Activated naive CD8-positive, alpha-beta T cell (primary cell): ENCODE data around the gene DDC.
"Not testable (repeated sequence)": the region's sequence is repeated elsewhere in the genome, so short reads cannot be mapped to it uniquely, and the experiment has no call there.

Experiments
- H3K27ac Mint-ChIP-seq: one replicate; pipeline ENCODE4 v1.8.0; 2021; ENCODE audit warnings: mixed read lengths
- H3K27me3 Mint-ChIP-seq: one replicate; pipeline ENCODE4 v1.8.0; 2021; ENCODE audit warnings: mixed read lengths
- H3K36me3 Mint-ChIP-seq: one replicate; pipeline ENCODE4 v1.8.0; 2021; ENCODE audit warnings: mixed read lengths
- H3K4me1 Mint-ChIP-seq: one replicate; pipeline ENCODE4 v1.8.0; 2021; ENCODE audit warnings: low read depth, mixed read lengths
- H3K4me3 Mint-ChIP-seq: one replicate; pipeline ENCODE4 v1.8.0; 2021; ENCODE audit warnings: mild to moderate bottlenecking, mixed read lengths
- H3K9me3 Mint-ChIP-seq: one replicate; pipeline ENCODE4 v1.8.0; 2021; ENCODE audit warnings: low read depth, mixed read lengths

DDC gene

DNA sequence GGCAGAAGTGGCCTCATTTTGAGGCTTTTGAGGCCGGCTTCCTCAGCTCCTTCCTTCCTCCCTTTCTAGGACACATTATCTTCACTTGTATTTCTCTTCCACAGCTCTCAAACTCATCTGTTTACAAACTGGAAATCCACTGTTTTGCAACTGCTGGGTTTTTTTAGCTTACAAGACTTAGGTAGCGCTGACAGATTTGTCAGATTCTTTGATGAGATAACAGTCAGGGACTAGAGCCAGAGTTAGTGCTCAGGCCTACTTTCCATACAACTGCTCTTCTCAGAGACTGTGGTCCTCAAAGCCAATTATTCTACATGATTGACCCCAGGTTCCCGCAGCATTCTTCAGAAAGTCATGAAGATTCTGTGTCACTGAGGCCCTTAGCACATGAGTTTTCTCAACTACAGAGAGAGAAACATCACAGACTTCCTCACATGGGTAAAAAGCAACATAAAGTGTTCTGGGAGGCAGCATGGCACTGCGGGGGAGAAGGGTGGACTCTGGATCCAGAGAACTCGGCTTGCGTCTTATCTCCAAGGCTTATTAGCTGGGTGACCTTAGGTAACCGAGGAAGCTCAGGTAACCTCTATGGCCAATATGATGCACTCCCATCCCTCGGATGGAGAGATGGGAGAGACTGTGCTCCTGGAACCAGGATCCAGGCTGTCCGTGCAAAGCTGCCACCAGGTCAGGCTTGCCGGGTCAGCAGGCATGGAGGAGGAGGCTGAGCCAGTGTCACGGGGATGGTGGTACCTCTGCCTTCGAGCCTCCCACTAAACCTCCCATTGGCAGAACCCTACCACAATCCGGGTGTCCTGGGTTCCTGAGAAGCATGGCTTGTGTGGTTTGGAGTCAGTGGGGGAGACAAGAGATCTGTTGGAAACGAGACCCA lies 10.5 kb downstream of the DDC start:
- Mint-ChIP-seq H3K36me3 (no peaks in the 10 kb centered on the region), H3K4me3 (no peak overlapping the region), H3K4me1 (no peaks in the 10 kb centered on the region), H3K27me3 (peaks cover 11% of the 10 kb centered on the region), H3K27ac (no peak overlapping the region), H3K9me3 (no peaks in the 10 kb centered on the region)

GRCh38 chr7:50553973-50554372 lies 11.2 kb downstream of the DDC start:
- Mint-ChIP-seq H3K36me3 (no peaks in the 10 kb centered on the region), H3K4me3 (no peak overlapping the region), H3K27ac (no peak overlapping the region), H3K9me3 (no peaks in the 10 kb centered on the region), H3K27me3 (peaks cover 8% of the 10 kb centered on the region), H3K4me1 (no peaks in the 10 kb centered on the region)

GRCh38 chr7:50552921-50553320 lies 12.3 kb downstream of the DDC start:
- Mint-ChIP-seq H3K9me3 (no peaks in the 10 kb centered on the region), H3K27ac (no peak overlapping the region), H3K36me3 (no peaks in the 10 kb centered on the region), H3K27me3 (peaks cover 5% of the 10 kb centered on the region), H3K4me1 (no peaks in the 10 kb centered on the region), H3K4me3 (no peak overlapping the region)

- H3K36me3 Mint-ChIP-seq, result no peaks in the 10 kb centered on the region
- H3K27ac Mint-ChIP-seq, result no peak overlapping the region
- H3K4me3 Mint-ChIP-seq, result no peak overlapping the region
- H3K4me1 Mint-ChIP-seq, result no peaks in the 10 kb centered on the region
- H3K27me3 Mint-ChIP-seq, result peaks cover 3% of the 10 kb centered on the region
- no peaks in the 10 kb centered on the region for H3K9me3 Mint-ChIP-seq
Measured at GRCh38 chr7:50552139-50552538, 13.1 kb downstream of the DDC start.

GRCh38 chr7:50545613-50546012 lies 19.6 kb downstream of the DDC start:
- not testable (repeated sequence) for H3K27me3 Mint-ChIP-seq, H3K4me3 Mint-ChIP-seq, H3K4me1 Mint-ChIP-seq, H3K27ac Mint-ChIP-seq, H3K9me3 Mint-ChIP-seq, H3K36me3 Mint-ChIP-seq

GRCh38 chr7:50544992-50545391 lies 20.2 kb downstream of the DDC start:
- Mint-ChIP-seq H3K36me3 (no peaks in the 10 kb centered on the region), H3K4me3 (no peak overlapping the region), H3K27ac (no peak overlapping the region), H3K27me3 (no peaks in the 10 kb centered on the region), H3K4me1 (no peaks in the 10 kb centered on the region), H3K9me3 (no peaks in the 10 kb centered on the region)

- Mint-ChIP-seq H3K4me1 (no peaks in the 10 kb centered on the region), H3K36me3 (no peaks in the 10 kb centered on the region), H3K9me3 (no peaks in the 10 kb centered on the region), H3K4me3 (no peak overlapping the region), H3K27ac (no peak overlapping the region), H3K27me3 (no peaks in the 10 kb centered on the region)
Measured at GRCh38 chr7:50543776-50544442, 21.3 kb downstream of the DDC start.

DNA sequence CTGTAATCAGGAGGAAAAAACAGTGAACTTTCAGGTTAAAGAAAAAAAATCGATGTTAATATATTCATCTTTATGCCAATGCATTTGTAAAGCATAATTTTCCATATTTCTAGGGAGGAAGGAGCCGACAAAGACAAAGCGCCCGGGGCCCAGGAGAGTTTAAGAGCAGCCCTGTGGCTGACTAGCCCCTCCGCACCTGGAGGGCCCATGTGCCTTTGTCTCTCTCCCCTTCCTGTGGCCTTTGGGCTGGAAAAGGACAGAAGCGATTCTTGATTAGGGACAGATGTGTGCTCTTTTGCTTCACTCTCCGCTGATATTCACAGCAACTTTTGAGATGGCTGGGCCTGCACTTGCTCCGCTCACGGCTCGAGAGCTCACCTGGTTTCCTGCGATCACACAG lies 23.1 kb downstream of the DDC start:
- H3K4me1 Mint-ChIP-seq, result no peaks in the 10 kb centered on the region
- no peak overlapping the region for H3K4me3 Mint-ChIP-seq
- no peak overlapping the region for H3K27ac Mint-ChIP-seq
- no peaks in the 10 kb centered on the region for H3K27me3 Mint-ChIP-seq
- no peaks in the 10 kb centered on the region for H3K9me3 Mint-ChIP-seq
- no peaks in the 10 kb centered on the region for H3K36me3 Mint-ChIP-seq

DNA sequence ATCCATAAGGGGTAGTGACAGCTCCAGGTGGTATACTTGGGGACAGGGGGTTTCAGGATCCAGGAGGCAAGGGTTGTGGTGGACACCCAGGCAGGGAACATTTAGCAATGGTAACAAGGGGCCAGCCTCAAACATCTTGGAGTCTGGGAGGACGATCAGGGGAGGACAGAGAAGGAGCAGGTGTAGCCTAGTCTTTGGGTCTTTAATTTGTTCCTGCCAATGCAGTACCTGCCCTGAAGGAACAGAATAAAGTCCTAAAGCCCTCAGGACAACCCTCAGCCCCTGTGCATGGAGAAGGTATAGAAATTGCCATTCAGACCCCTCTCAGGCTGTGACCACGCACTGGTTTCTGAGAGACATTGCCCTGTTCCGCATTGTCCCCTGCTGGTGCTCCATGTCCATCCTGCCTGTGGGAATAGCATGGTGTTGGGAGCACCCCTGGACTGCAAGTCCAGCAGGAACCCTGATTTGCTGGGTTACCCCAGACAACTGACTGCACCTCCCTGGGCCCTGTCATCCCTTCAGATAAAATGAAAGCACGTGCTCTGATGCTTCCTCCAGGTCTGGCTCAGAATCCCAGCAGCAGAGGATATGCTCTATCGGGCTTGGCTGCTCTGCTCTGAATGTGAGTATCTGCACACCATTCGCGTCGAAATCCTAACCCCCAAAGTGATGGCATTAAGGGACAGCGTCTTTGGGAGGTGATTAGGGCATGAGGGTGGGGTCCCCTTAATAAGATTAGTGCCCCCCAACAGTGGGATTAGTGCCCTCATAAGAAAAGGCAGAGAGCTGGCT lies 24.2 kb downstream of the DDC start:
- Mint-ChIP-seq H3K4me1 (no peaks in the 10 kb centered on the region), H3K4me3 (no peak overlapping the region), H3K27me3 (no peaks in the 10 kb centered on the region), H3K36me3 (no peaks in the 10 kb centered on the region), H3K9me3 (no peaks in the 10 kb centered on the region), H3K27ac (no peak overlapping the region)

- Mint-ChIP-seq H3K27ac (no peak overlapping the region), H3K9me3 (no peaks in the 10 kb centered on the region), H3K4me1 (no peaks in the 10 kb centered on the region), H3K27me3 (no peaks in the 10 kb centered on the region), H3K36me3 (no peaks in the 10 kb centered on the region), H3K4me3 (no peak overlapping the region)
Measured at GRCh38 chr7:50539725-50540124, 25.5 kb downstream of the DDC start.

- H3K4me1 Mint-ChIP-seq, result no peaks in the 10 kb centered on the region
- H3K36me3 Mint-ChIP-seq, result no peaks in the 10 kb centered on the region
- no peak overlapping the region for H3K27ac Mint-ChIP-seq
- no peaks in the 10 kb centered on the region for H3K27me3 Mint-ChIP-seq
- H3K9me3 Mint-ChIP-seq, result no peaks in the 10 kb centered on the region
- no peak overlapping the region for H3K4me3 Mint-ChIP-seq
Measured at GRCh38 chr7:50538478-50538877, 26.7 kb downstream of the DDC start.

DNA sequence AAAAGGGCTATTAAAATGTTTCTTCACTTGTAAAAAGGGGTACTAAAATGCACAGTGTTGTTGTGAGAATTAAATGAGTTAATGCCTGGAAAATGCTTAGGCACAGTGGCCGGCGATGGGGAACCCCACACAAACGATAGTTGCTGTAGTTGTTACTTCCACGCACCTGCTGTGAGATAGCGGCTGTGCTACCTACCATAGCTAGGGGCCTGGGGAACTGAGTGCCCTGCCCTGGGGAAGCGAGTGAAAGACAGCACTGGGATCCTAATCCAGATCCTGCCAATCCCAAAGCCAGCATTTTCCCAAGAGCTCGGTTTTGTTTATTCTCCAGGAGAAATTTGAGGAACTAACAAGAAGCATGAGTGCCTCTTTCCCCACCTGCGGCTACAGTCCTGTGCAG lies 27.8 kb downstream of the DDC start:
- Mint-ChIP-seq H3K9me3 (no peaks in the 10 kb centered on the region), H3K27me3 (no peaks in the 10 kb centered on the region), H3K4me1 (no peaks in the 10 kb centered on the region), H3K27ac (no peak overlapping the region), H3K36me3 (no peaks in the 10 kb centered on the region), H3K4me3 (no peak overlapping the region)

DNA sequence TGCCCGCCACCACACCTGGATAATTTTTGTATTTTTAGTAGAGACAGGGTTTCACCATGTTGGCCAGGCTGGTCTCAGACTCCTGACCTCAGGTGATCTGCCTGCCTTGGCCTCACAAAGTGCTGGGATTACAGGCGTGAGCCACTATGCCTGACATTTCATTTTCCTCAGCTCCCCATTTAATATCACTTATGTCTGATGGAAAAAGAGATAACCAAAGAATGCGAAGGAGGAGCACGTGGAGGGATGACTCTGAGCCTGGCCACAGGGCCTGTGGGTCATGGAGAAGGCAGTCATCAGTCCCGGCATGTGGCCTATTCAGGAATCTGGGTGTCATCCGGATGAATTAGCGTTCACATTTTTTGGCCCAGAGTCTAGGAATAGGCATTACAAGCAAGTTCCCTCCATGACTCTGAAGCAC lies 29.9 kb downstream of the DDC start:
- not testable (repeated sequence) for H3K27ac Mint-ChIP-seq, H3K9me3 Mint-ChIP-seq, H3K27me3 Mint-ChIP-seq, H3K4me3 Mint-ChIP-seq, H3K4me1 Mint-ChIP-seq, H3K36me3 Mint-ChIP-seq

DNA sequence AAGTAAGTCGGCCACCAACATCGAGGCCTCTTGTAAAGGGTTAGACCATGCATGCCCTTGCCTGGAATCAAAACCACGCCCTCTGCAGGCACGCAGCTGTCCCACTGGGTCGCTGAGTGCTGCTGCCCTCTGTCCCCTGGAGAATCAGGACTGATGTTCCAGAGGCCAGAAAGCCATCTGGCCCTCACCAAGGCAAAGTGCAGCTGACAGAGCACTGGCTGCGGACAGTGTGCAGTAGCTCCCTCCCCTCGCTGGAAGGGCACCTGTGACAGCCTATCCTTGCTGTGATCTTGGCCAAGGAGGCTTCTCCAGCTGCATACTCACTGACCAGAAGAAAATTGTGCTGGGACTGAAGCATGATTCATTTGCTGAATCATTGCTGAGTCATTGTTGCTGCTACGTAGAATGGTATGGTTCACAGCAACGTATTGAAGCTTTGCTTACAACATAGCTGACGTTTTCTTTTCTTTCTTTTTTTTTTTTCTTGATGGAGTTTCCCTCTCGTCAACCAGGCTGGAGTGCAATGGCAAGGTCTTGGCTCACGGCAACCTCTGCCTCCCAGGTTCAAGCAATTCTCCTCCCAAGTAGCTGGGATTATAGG lies 30.4 kb downstream of the DDC start:
- no peak overlapping the region for H3K4me3 Mint-ChIP-seq
- peaks cover 3% of the 10 kb centered on the region for H3K4me1 Mint-ChIP-seq
- H3K9me3 Mint-ChIP-seq, result no peaks in the 10 kb centered on the region
- H3K27me3 Mint-ChIP-seq, result no peaks in the 10 kb centered on the region
- H3K27ac Mint-ChIP-seq, result no peak overlapping the region
- no peaks in the 10 kb centered on the region for H3K36me3 Mint-ChIP-seq

- Mint-ChIP-seq H3K27me3 (no peaks in the 10 kb centered on the region), H3K4me1 (peaks cover 3% of the 10 kb centered on the region), H3K4me3 (no peak overlapping the region), H3K9me3 (no peaks in the 10 kb centered on the region), H3K27ac (no peak overlapping the region), H3K36me3 (no peaks in the 10 kb centered on the region)
Measured at GRCh38 chr7:50533866-50534265, 31.3 kb downstream of the DDC start.
